Measurements from ENCODE around the gene SLF1. TPM values are rescaled to one million over a fixed set of nuclear protein-coding genes. Genes with fewer than 3 reads are reported as not detected.

SLF1 gene
- total RNA-seq, 3 donors from 2014 or later, result 6.7 to 12.9 (median 8.5) TPM

DNA sequence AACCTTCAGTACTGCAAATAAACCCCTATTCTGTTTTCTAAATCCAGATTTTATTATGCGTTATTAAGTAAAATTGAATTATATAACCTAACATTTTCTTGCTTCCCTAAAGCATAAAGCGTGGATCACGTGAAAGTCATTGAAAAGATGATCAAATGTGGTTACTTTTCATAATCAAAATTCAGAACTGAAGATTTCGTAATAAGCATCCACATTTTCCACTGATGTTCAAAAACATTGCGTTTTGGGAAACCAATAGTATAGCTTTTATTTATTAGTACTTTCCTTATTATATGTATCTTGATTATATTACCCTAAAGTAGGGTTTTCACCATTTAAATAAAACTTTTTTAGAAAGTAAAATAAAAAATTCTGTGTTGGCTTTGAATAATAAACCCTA lies 1.8 kb downstream of the SLF1 start:
- no peaks in the 10 kb centered on the region for H3K36me3 ChIP-seq
- intact Hi-C loops (cut with DNase I; ENCODE audit: low total_unique reads), result no loop called here
- H3K27me3 ChIP-seq, result no peaks in the 10 kb centered on the region
- TF ChIP-seq POLR2A (IDR thresholded peaks at IDR 0.05) (no peak), POLR2AphosphoS5 (IDR thresholded peaks at IDR 0.05) (no peak)
- TF ChIP-seq, protein P1, sequence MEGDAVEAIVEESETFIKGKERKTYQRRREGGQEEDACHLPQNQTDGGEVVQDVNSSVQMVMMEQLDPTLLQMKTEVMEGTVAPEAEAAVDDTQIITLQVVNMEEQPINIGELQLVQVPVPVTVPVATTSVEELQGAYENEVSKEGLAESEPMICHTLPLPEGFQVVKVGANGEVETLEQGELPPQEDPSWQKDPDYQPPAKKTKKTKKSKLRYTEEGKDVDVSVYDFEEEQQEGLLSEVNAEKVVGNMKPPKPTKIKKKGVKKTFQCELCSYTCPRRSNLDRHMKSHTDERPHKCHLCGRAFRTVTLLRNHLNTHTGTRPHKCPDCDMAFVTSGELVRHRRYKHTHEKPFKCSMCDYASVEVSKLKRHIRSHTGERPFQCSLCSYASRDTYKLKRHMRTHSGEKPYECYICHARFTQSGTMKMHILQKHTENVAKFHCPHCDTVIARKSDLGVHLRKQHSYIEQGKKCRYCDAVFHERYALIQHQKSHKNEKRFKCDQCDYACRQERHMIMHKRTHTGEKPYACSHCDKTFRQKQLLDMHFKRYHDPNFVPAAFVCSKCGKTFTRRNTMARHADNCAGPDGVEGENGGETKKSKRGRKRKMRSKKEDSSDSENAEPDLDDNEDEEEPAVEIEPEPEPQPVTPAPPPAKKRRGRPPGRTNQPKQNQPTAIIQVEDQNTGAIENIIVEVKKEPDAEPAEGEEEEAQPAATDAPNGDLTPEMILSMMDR (IDR thresholded peaks at IDR 0.05), result no peak
- H3K27ac ChIP-seq, result no peak overlapping the region
- H3K9me3 ChIP-seq, result no peaks in the 10 kb centered on the region
- no peak overlapping the region for H3K4me3 ChIP-seq
- DNase-seq (ENCODE audit: low spot score in 2 of 2), result no peak
- H3K4me1 ChIP-seq, result peaks cover 0 to 8% of the 10 kb centered on the region in 2 donors

DNA sequence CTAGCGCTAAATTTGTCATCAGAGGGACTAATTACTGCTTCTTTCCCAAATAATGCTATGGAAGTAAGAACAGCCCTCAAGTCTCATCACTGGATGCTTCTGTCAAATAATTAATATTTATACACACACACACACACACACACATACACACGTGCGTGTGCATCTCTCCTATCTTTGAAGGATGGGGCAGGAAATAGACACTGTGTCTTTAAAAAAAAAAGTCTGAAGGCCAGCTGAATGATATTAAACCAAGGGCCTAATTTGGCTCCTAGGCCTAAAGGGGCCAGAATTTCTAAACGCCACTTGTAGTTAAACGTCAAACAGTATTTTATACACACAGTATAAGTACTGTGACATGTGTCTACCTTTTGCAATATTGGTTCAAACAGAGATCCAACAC lies 3.3 kb downstream of the SLF1 start:
- peaks cover 0 to 8% of the 10 kb centered on the region in 2 donors for H3K4me1 ChIP-seq
- no peaks in the 10 kb centered on the region for H3K36me3 ChIP-seq
- no peaks in the 10 kb centered on the region for H3K27me3 ChIP-seq
- H3K27ac ChIP-seq, result no peak overlapping the region
- DNase-seq (ENCODE audit: low spot score in 2 of 2), result no peak
- TF ChIP-seq, protein P1 (IDR thresholded peaks at IDR 0.05), result no peak
- TF ChIP-seq POLR2AphosphoS5 (IDR thresholded peaks at IDR 0.05) (no peak), POLR2A (IDR thresholded peaks at IDR 0.05) (no peak)
- intact Hi-C loops (cut with DNase I; ENCODE audit: low total_unique reads), result no loop called here
- no peak overlapping the region for H3K4me3 ChIP-seq
- no peaks in the 10 kb centered on the region for H3K9me3 ChIP-seq

DNA sequence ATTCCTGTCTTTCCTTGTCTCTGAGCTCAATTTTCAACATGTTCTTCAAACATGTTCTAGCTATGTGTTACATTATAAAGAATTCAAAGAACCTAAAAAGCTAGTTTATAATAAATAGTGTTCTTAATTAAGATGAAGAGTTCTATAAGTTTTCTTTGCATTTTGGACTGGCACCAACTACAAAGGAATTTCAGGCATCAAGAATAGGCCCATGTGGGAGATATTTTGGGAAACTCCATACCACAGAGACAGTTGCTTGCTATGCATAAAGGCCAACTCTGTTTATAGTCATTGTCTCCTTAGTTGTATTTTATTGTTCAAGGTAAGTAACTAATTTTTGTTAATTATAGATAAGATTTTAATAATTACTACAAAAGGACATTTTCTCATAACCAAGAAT lies 4.5 kb downstream of the SLF1 start:
- H3K36me3 ChIP-seq, result no peaks in the 10 kb centered on the region
- intact Hi-C loops (cut with DNase I; ENCODE audit: low total_unique reads), result no loop called here

DNA sequence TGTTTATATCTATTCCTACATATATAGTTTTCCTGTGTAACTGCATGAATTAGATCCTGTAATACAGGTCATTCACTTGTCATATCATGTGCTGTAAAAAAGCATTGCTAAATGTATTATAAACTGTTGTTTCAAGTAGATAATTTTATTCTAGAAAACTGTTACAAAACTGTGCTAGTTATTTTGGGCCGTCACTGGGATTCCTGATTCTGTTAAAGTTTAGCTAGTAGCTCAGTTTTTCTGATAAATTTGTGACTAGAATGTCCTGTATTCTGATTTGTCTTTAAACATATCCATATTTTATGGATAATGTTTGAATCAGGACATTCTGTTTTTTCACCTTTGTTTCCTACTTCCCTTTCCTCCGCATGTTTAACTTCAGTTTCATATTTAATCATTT lies 5.4 kb downstream of the SLF1 start:
- Histone ChIP-seq H3K4me1 (no peaks in the 10 kb centered on the region), H3K9me3 (no peaks in the 10 kb centered on the region), H3K27me3 (no peaks in the 10 kb centered on the region), H3K4me3 (no peak overlapping the region), H3K27ac (no peak overlapping the region), H3K36me3 (no peaks in the 10 kb centered on the region)
- no peak for DNase-seq (ENCODE audit: low spot score in 2 of 2)
- TF ChIP-seq POLR2AphosphoS5 (IDR thresholded peaks at IDR 0.05) (no peak), POLR2A (IDR thresholded peaks at IDR 0.05) (no peak)
- TF ChIP-seq, protein P1 (IDR thresholded peaks at IDR 0.05), result no peak
- intact Hi-C loops (cut with DNase I; ENCODE audit: low total_unique reads), result no loop called here

More for the DNA sequence above, 4.5 kb downstream of the SLF1 start:
- DNase-seq (ENCODE audit: low spot score in 2 of 2), result no peak
- no peaks in the 10 kb centered on the region for H3K27me3 ChIP-seq
- H3K9me3 ChIP-seq, result no peaks in the 10 kb centered on the region
- no peak overlapping the region for H3K27ac ChIP-seq
- TF ChIP-seq, protein P1 (IDR thresholded peaks at IDR 0.05), result no peak
- no peak for TF ChIP-seq POLR2A (IDR thresholded peaks at IDR 0.05)
- no peak for TF ChIP-seq POLR2AphosphoS5 (IDR thresholded peaks at IDR 0.05)
- H3K4me3 ChIP-seq, result no peak overlapping the region
- H3K4me1 ChIP-seq, result no peaks in the 10 kb centered on the region

DNA sequence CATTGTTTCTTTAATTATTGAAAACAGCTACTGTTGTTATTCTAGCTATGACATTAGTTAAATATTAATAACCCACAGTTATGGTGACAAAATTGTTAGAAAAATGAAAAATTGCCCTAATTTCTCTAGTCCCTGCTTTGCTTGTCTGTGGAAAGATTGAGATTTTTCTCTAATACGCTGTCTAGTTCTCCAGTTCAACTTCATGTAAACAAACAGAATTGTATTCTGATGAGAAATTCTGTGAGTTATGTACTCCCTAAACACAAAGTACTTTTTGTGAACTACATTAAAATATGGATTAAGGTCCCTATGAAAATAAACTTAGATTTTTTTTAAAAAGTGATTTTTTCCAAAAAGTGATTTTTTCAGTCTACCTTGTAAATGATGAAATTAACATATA lies 8.7 kb downstream of the SLF1 start:
- TF ChIP-seq, protein P1 (IDR thresholded peaks at IDR 0.05), result no peak
- TF ChIP-seq POLR2A (IDR thresholded peaks at IDR 0.05), result no peak
- H3K36me3 ChIP-seq, result no peaks in the 10 kb centered on the region
- no peak for DNase-seq (ENCODE audit: low spot score in 2 of 2)
- intact Hi-C loops (cut with DNase I; ENCODE audit: low total_unique reads), result no loop called here
- no peaks in the 10 kb centered on the region for H3K9me3 ChIP-seq
- H3K4me1 ChIP-seq, result no peaks in the 10 kb centered on the region
- no peak overlapping the region for H3K27ac ChIP-seq
- H3K4me3 ChIP-seq, result no peak overlapping the region
- no peaks in the 10 kb centered on the region for H3K27me3 ChIP-seq

Measured in breast epithelium (tissue), 4 donors.